WTC11 (cell line): ENCODE measurements around the gene ASTN2. TPM values are rescaled to one million over a fixed set of nuclear protein-coding genes. Genes with fewer than 3 reads are reported as not detected.
A peak's percentile ranks its signal among the peaks of the same experiment; 100 is the strongest.

Source experiments
- ATAC-seq: fragments of 200-7000 bp; cut with Tn5 transposase; 2 replicates; pipeline ENCODE4 v1.10.0; 2021; ENCODE audit warnings: mild to moderate bottlenecking, moderate library complexity
- CTCF ChIA-PET: fragments of 300-600 bp; sonication (Branson Sonifier 250); formaldehyde crosslinking; loops from one replicate; lab custom pipeline; 2021; ENCODE audit warnings: antibody characterized with exemption; lab: Charles Lee
- POLR2A ChIA-PET: fragments of 350-600 bp; sonication (Branson Sonifier 250); formaldehyde crosslinking; loops from one replicate; lab custom pipeline; 2021; ENCODE audit warnings: antibody characterized with exemption; lab: Charles Lee
- DNase-seq: peaks from one replicate; pipeline ENCODE4 v3.0.0; 2021; ENCODE audit warnings: low spot score
- H3K27ac Mint-ChIP-seq: 2 replicates; pipeline ENCODE4 v1.8.0; 2021; ENCODE audit warnings: mixed read lengths
- H3K27me3 Mint-ChIP-seq: 2 replicates; pipeline ENCODE4 v1.8.0; 2021; ENCODE audit warnings: low read depth, mild to moderate bottlenecking, moderate library complexity, mixed read lengths
- H3K36me3 Mint-ChIP-seq: 2 replicates; pipeline ENCODE4 v1.8.0; 2021; ENCODE audit warnings: mixed read lengths
- H3K4me1 Mint-ChIP-seq: 2 replicates; pipeline ENCODE4 v1.8.0; 2022; ENCODE audit warnings: mixed read lengths
- H3K4me3 Mint-ChIP-seq: 2 replicates; pipeline ENCODE4 v1.8.0; 2021; ENCODE audit warnings: mild to moderate bottlenecking, moderate library complexity, mixed read lengths
- H3K9me3 Mint-ChIP-seq: 2 replicates; pipeline ENCODE4 v1.8.0; 2021; ENCODE audit warnings: mixed read lengths
- CREM ChIP-seq: sonication (generic); formaldehyde crosslinking; IDR thresholded peaks from 2 replicates; pipeline ENCODE4 v1.8.1; 2022; ENCODE audit warnings: mild to moderate bottlenecking, missing genetic modification reagents, moderate library complexity
- E2F5 ChIP-seq: sonication (generic); formaldehyde crosslinking; IDR thresholded peaks from 2 replicates; pipeline ENCODE4 v1.8.1; 2022; ENCODE audit warnings: mild to moderate bottlenecking, moderate library complexity, missing genetic modification reagents
- ETV6 ChIP-seq: sonication (generic); formaldehyde crosslinking; IDR thresholded peaks from 2 replicates; pipeline ENCODE4 v1.8.1; 2022; ENCODE audit warnings: mild to moderate bottlenecking, missing genetic modification reagents
- GABPB1 ChIP-seq: sonication (generic); formaldehyde crosslinking; IDR thresholded peaks from 2 replicates; pipeline ENCODE4 v1.8.1; 2023; ENCODE audit warnings: mild to moderate bottlenecking, missing genetic modification reagents
- HMGXB4 ChIP-seq: sonication (generic); formaldehyde crosslinking; IDR thresholded peaks from 2 replicates; pipeline ENCODE4 v1.8.1; 2023; ENCODE audit warnings: mild to moderate bottlenecking, moderate library complexity, missing genetic modification reagents
- JAZF1 ChIP-seq: fragments of 250-450 bp; sonication (Bioruptor Pico); IDR thresholded peaks from 2 replicates; pipeline ENCODE4 v1.9.0; 2021; ENCODE audit warnings: moderate library complexity, mild to moderate bottlenecking, inconsistent platforms
- JUN ChIP-seq: sonication (generic); formaldehyde crosslinking; IDR thresholded peaks from 2 replicates; pipeline ENCODE4 v1.8.0; 2023; ENCODE audit warnings: mild to moderate bottlenecking, missing genetic modification reagents
- MAX ChIP-seq: sonication (generic); formaldehyde crosslinking; IDR thresholded peaks from 2 replicates; pipeline ENCODE4 v1.8.0; 2022; ENCODE audit warnings: mild to moderate bottlenecking, missing genetic modification reagents
- NFYB ChIP-seq: sonication (generic); formaldehyde crosslinking; conservative IDR thresholded peaks from 2 replicates; pipeline ENCODE4 v1.8.0; 2022; ENCODE audit warnings: low read depth, missing genetic modification reagents
- NR1H2 ChIP-seq: sonication (generic); formaldehyde crosslinking; IDR thresholded peaks from 2 replicates; pipeline ENCODE4 v1.9.0; 2021; ENCODE audit warnings: mild to moderate bottlenecking, moderate library complexity, missing genetic modification reagents
- NR2C2 ChIP-seq: sonication (generic); formaldehyde crosslinking; IDR thresholded peaks from 2 replicates; pipeline ENCODE4 v1.8.0; 2022; ENCODE audit warnings: mild to moderate bottlenecking, missing genetic modification reagents
- SMAD4 ChIP-seq: sonication (generic); formaldehyde crosslinking; IDR thresholded peaks from 2 replicates; pipeline ENCODE4 v1.8.0; 2022; ENCODE audit warnings: mild to moderate bottlenecking, missing genetic modification reagents
- SOX15 ChIP-seq: fragments of 250-450 bp; sonication (Bioruptor Pico); IDR thresholded peaks from 2 replicates; pipeline ENCODE4 v1.9.0; 2021; ENCODE audit warnings: mild to moderate bottlenecking
- SP1 ChIP-seq: sonication (generic); formaldehyde crosslinking; conservative IDR thresholded peaks from 2 replicates; pipeline ENCODE4 v1.8.1; 2022; ENCODE audit warnings: missing genetic modification reagents
- USF1 ChIP-seq: sonication (generic); formaldehyde crosslinking; IDR thresholded peaks from 2 replicates; pipeline ENCODE4 v1.8.0; 2022; ENCODE audit warnings: mild to moderate bottlenecking, missing genetic modification reagents
- ZBTB21 ChIP-seq: sonication (generic); formaldehyde crosslinking; IDR thresholded peaks from 2 replicates; pipeline ENCODE4 v1.8.1; 2023; ENCODE audit warnings: mild to moderate bottlenecking, missing genetic modification reagents, borderline replicate concordance
- ZNF121 ChIP-seq: sonication (generic); formaldehyde crosslinking; IDR thresholded peaks from 2 replicates; pipeline ENCODE4 v1.8.0; 2023; ENCODE audit warnings: missing genetic modification reagents
- ZNF219 ChIP-seq: sonication (generic); formaldehyde crosslinking; IDR thresholded peaks from 2 replicates; pipeline ENCODE4 v1.8.0; 2023; ENCODE audit warnings: missing genetic modification reagents, mild to moderate bottlenecking, borderline replicate concordance
- ZNF416 ChIP-seq: fragments of 250-450 bp; sonication (Bioruptor Pico); IDR thresholded peaks from 2 replicates; pipeline ENCODE4 v1.9.0; 2021; ENCODE audit warnings: mild to moderate bottlenecking, inconsistent platforms
- ZNF423 ChIP-seq: fragments of 250-450 bp; sonication (Bioruptor Pico); IDR thresholded peaks from 2 replicates; pipeline ENCODE4 v2.1.2; 2022; ENCODE audit warnings: mild to moderate bottlenecking, moderate library complexity
- ZNF671 ChIP-seq: fragments of 250-450 bp; sonication (Bioruptor Pico); IDR thresholded peaks from 2 replicates; pipeline ENCODE4 v1.8.0; 2021; ENCODE audit warnings: mild to moderate bottlenecking
- ZSCAN18 ChIP-seq: fragments of 250-450 bp; sonication (Bioruptor Pico); IDR thresholded peaks from 2 replicates; pipeline ENCODE4 v2.1.2; 2022; ENCODE audit warnings: mild to moderate bottlenecking, moderate library complexity
- total RNA-seq: library from RNA; stranded (reverse); gene quantifications from 3 replicates; pipeline ENCODE4 v1.2.3, GENCODE V29; 2021
- TF ChIP-seq, protein P1 (sequence below): sonication (generic); formaldehyde crosslinking; IDR thresholded peaks from 2 replicates; pipeline ENCODE4 v1.8.1; 2022; ENCODE audit warnings: low read depth, mild to moderate bottlenecking, moderate library complexity, missing genetic modification reagents, borderline replicate concordance
- TF ChIP-seq, protein P2 (sequence below): sonication (generic); formaldehyde crosslinking; IDR thresholded peaks from 2 replicates; pipeline ENCODE4 v1.8.0; 2023; ENCODE audit warnings: missing genetic modification reagents
- TF ChIP-seq, protein P3 (sequence below): sonication (generic); formaldehyde crosslinking; IDR thresholded peaks from 2 replicates; pipeline ENCODE4 v1.8.1; 2023; ENCODE audit warnings: mild to moderate bottlenecking, missing genetic modification reagents, moderate library complexity

The ASTN2 gene
- total RNA-seq, 1 experiment from 2014 or later: 16.2 TPM

- ChIA-PET CTCF (interaction anchor here (1.0 to 2.3 kb wide), 3 partner anchors 40 to 45 kb away, joined by 3 to 10 read pairs (median 3); no protein-coding TSS in a partner anchor), POLR2A (no interaction called here)
- TF ChIP-seq HMGXB4 (CRISPR knock-in tag): no peak
- no peak for TF ChIP-seq ZBTB21 (CRISPR knock-in tag)
- TF ChIP-seq USF1 (CRISPR knock-in tag): no peak
- TF ChIP-seq ETV6 (CRISPR knock-in tag): no peak
- no peak for TF ChIP-seq GABPB1 (CRISPR knock-in tag)
- TF ChIP-seq ZNF219 (CRISPR knock-in tag): no peak
- no peak for TF ChIP-seq ZNF416 (CRISPR knock-in tag)
- TF ChIP-seq, protein P1, sequence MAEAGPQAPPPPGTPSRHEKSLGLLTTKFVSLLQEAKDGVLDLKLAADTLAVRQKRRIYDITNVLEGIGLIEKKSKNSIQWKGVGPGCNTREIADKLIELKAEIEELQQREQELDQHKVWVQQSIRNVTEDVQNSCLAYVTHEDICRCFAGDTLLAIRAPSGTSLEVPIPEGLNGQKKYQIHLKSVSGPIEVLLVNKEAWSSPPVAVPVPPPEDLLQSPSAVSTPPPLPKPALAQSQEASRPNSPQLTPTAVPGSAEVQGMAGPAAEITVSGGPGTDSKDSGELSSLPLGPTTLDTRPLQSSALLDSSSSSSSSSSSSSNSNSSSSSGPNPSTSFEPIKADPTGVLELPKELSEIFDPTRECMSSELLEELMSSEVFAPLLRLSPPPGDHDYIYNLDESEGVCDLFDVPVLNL (CRISPR knock-in tag): no peak
- TF ChIP-seq SOX15 (CRISPR knock-in tag): no peak
- TF ChIP-seq NR1H2: no peak
- TF ChIP-seq E2F5: no peak
- no peak for TF ChIP-seq ZNF423
- H3K9me3 Mint-ChIP-seq: no peaks in the 10 kb centered on the region
- no peaks in the 10 kb centered on the region for H3K36me3 Mint-ChIP-seq
- ATAC-seq (peak; percentile 34; the same call in 1 of the 2 replicates), DNase-seq (no peak)
- no peaks in the 10 kb centered on the region for H3K27me3 Mint-ChIP-seq
- peaks cover 49% of the 10 kb centered on the region for H3K4me1 Mint-ChIP-seq
- H3K27ac Mint-ChIP-seq: no peak overlapping the region
- H3K4me3 Mint-ChIP-seq: no peak overlapping the region
Measured at GRCh38 chr9:117368684-117369230, 46.1 kb downstream of the ASTN2 start.

- no peak for TF ChIP-seq MAX
- no peak for TF ChIP-seq SMAD4 (CRISPR knock-in tag)
- TF ChIP-seq ZNF121 (CRISPR knock-in tag): no peak
- TF ChIP-seq, all 79 proteins: peak for 0
- ChIA-PET POLR2A (no interaction called here), CTCF (no interaction called here)
- no peak overlapping the region for H3K27ac Mint-ChIP-seq
- H3K4me3 Mint-ChIP-seq: no peak overlapping the region
- H3K9me3 Mint-ChIP-seq: no peaks in the 10 kb centered on the region
- no peak for DNase-seq
- H3K27me3 Mint-ChIP-seq: no peaks in the 10 kb centered on the region
- ATAC-seq: no peak
- peaks cover 20% of the 10 kb centered on the region for H3K4me1 Mint-ChIP-seq
- H3K36me3 Mint-ChIP-seq: no peaks in the 10 kb centered on the region
Measured at GRCh38 chr9:117365438-117365837, 49.4 kb downstream of the ASTN2 start.

- Mint-ChIP-seq H3K9me3 (no peaks in the 10 kb centered on the region), H3K4me3 (no peak overlapping the region), H3K36me3 (no peaks in the 10 kb centered on the region), H3K27ac (no peak overlapping the region), H3K27me3 (no peaks in the 10 kb centered on the region), H3K4me1 (peaks cover 5% of the 10 kb centered on the region)
- no peak for ATAC-seq
- no peak for DNase-seq
- CTCF ChIA-PET: no interaction called here
- POLR2A ChIA-PET: no interaction called here
- TF ChIP-seq NFYB (CRISPR knock-in tag): no peak
- TF ChIP-seq JUN (CRISPR knock-in tag): no peak
- TF ChIP-seq, protein P2, sequence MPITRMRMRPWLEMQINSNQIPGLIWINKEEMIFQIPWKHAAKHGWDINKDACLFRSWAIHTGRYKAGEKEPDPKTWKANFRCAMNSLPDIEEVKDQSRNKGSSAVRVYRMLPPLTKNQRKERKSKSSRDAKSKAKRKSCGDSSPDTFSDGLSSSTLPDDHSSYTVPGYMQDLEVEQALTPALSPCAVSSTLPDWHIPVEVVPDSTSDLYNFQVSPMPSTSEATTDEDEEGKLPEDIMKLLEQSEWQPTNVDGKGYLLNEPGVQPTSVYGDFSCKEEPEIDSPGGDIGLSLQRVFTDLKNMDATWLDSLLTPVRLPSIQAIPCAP (CRISPR knock-in tag): no peak
- TF ChIP-seq NR2C2: no peak
- no peak for TF ChIP-seq SP1 (CRISPR knock-in tag)
- no peak for TF ChIP-seq JAZF1 (CRISPR knock-in tag)
- TF ChIP-seq, protein P3, sequence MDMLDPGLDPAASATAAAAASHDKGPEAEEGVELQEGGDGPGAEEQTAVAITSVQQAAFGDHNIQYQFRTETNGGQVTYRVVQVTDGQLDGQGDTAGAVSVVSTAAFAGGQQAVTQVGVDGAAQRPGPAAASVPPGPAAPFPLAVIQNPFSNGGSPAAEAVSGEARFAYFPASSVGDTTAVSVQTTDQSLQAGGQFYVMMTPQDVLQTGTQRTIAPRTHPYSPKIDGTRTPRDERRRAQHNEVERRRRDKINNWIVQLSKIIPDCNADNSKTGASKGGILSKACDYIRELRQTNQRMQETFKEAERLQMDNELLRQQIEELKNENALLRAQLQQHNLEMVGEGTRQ (CRISPR knock-in tag): no peak
- no peak for TF ChIP-seq ZNF671 (CRISPR knock-in tag)
- TF ChIP-seq CREM (CRISPR knock-in tag): no peak
- TF ChIP-seq ZSCAN18 (CRISPR knock-in tag): no peak
- no peak for TF ChIP-seq HMGXB4 (CRISPR knock-in tag)
Measured at GRCh38 chr9:117363006-117363405, 51.9 kb downstream of the ASTN2 start.
